Activated CD8-positive, alpha-beta memory T cell treated with anti-CD3 and anti-CD28 coated beads, Interleukin-2, amount 50 U/mL, for 1 hour (primary cell): ENCODE measurements around the gene RNF213.

ENCODE experiments used
- DNase-seq: peaks from one replicate; pipeline ENCODE4 v3.0.0-alpha.2; 2020; ENCODE audit errors: extremely low read depth

Gene RNF213

DNA sequence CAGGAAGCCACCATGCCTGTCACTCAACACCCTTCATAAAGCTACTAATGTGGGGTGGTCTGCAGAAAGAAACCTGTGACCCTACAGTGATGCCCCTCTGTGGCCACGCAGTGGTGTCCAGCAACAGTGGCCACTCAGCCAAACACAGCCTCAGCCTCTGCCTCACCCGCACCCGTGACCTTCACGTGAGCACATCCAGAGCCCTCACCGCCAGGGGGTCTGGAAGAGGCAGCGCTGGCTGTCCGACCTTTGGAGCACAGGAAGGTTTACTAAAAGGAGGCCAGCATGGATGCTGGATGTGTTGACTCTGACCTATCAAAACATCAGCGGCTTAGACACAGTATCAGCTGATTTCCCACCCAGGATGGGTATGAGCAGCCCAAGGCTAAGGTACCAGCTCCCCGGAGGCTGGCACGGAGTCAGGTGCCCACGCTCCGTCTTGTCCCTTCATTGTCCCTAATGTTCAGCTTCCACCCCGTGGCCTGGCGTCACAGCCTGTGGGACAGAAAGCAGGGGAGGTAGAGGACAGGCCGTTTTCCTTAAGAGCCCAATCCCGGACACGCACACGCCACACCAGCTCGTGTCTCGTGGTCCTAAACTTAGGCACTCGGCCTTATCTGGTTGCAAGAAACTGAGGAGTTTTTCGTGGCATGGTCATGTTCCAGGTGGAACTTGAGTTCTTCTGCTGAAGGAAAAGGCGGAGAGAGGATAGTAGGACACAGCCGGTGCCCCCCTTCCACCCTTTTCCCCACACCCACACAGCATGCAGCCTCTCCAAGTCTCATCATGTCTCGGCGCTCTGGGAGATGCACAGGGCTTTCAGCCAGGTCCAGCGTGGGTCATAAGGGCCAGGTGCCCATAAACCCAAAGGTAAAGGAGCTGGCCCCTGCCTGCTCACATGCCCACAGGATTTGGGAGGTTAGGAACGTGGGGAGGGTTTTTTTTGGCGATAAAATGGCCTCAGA, 104.6 kb downstream of the RNF213 start:
- no peak for DNase-seq

DNA sequence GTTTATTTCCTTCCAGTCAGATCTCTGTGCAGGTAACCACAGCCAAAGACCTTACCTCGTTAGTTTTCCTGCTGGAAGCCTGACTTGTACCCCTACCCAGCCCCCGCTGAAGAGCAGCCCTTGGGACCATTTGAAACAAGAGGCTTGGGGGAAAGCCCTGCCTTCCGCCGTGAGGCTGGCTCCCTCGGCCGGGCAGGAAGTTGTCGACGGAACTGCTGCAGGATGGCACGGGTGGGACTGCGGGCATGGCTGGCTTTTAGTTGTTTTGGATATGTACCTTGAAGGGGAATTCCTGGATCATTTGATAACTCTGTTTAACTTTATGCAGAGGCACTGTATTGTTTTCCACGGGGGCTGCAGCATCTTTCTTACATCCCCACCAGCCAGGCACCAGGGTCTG, 105.3 kb downstream of the RNF213 start:
- no peak for DNase-seq

DNA sequence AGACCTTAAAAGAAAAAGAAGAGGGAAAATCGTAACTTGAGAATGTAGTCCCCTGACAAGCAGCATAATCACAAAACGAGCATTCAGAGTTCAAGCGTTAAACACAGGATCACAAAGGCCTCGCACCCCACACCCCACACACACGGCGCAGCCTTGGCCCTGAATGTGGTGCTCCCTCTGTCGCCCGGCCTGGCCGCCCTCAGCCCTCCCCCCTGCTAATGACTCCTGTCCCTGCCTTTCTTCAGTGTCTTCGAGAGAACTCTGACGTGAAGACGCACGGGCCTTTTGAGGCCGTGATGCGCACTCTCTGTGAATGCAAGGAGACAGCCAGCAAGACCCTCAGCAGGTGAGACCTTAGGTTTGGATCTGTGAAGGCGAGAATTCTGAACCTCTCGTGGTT, 106.9 kb downstream of the RNF213 start:
- no peak for DNase-seq

GRCh38 chr17:80371196-80371595, 110.5 kb downstream of the RNF213 start:
- no peak for DNase-seq

GRCh38 chr17:80372456-80372855, 111.8 kb downstream of the RNF213 start:
- DNase-seq: no peak

- DNase-seq: no peak
These were observed 112.4 kb downstream of the RNF213 start for GRCh38 chr17:80372922-80373570.

DNA sequence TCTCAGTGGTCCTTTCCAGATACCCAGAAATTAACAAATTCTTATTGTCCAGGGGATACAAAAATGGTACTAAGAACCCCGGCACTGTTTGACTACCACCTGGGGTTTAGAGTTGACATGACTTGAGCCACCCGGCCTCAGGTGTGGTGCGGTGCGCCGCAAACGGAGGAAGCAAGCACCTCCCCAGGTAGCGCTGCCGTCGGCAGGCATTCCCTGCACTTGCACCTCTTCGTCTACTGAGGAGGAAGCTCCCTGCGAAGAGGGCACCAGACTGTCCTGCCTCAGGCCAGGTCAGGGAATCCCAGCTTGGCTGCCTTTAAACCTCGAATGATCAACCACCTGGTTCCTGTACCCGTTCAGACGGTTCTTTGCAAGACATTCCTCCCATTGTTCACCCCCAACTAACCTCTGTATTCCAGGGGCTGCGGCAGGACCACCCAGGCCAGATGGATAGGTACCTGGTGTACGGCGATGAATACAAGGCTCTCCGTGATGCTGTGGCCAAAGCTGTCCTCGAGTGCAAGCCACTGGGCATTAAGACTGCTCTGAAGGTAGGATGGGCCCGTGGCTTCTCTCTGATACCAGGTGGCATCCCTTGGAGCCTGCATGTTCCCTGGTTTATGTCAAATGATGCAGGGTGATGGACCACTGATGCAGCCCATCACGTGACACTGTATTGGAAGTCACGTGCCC, 113.5 kb downstream of the RNF213 start:
- no peak for DNase-seq

DNA sequence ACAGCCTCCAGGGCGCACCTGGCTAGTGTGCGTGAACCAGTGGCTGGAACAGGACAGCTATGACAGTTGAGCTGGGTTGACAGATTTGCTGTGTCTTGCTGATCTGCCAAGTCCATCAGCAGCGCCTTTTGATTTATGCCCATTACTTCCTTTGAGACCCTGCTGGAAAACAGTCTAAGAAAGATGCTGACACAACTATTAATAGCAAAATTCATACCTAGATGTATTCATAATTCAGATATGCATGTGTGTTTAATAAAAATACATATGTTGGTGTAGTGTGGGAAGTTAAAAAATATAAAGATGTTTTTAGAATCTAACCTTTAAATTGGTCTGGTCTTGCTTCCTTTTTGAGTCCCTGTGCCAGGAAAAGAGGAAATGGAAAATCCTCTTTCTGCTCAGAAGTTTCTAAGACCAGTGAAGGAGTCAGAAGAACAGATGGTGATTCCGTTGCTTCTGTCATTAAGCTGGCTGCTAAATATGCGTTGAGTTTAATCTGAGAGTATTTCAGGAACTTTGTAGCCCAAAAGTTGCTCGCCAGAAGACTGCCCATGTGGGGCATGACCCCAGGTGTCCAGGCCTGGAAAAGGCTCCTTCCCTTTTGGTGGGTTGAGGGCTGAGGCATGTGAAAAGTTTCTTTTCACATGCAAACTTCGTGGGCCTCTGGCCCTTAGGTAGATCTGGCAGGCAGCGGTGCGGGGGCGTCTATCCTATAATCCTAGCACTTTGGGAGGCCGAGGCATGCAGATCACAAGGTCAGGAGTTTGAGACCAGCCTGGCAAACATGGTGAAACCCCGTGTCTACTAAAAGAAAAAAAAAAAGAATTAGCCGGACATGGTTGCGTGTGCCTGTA, 114.3 kb downstream of the RNF213 start:
- no peak for DNase-seq

- DNase-seq: no peak
These were observed 115.9 kb downstream of the RNF213 start for GRCh38 chr17:80376531-80376930.

- no peak for DNase-seq
These were observed 117.1 kb downstream of the RNF213 start for GRCh38 chr17:80377798-80378197.

DNA sequence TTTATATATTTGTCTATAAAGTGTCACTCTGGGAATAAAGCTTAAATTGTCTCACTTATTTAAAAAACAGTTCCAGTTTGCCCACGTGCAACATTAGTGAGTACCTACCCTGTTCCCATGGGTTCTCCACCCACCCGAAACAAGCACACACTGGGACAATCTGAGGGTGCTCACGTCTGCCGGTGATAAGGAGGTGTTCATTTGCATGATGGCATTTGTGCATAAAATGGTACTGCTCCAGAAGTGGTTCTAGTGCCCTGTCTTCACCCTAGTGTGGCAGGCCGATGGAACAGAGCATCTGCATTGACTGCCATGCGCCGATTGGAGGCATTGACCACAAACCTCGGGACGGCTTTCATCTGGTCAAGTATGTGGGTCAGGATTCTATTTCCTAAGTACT, 118.7 kb downstream of the RNF213 start:
- DNase-seq: no peak

GRCh38 chr17:80380068-80380467, 119.4 kb downstream of the RNF213 start:
- no peak for DNase-seq

- no peak for DNase-seq
These were observed 119.9 kb downstream of the RNF213 start for GRCh38 chr17:80380555-80381002.

GRCh38 chr17:80381416-80381923, 120.8 kb downstream of the RNF213 start:
- no peak for DNase-seq

DNA sequence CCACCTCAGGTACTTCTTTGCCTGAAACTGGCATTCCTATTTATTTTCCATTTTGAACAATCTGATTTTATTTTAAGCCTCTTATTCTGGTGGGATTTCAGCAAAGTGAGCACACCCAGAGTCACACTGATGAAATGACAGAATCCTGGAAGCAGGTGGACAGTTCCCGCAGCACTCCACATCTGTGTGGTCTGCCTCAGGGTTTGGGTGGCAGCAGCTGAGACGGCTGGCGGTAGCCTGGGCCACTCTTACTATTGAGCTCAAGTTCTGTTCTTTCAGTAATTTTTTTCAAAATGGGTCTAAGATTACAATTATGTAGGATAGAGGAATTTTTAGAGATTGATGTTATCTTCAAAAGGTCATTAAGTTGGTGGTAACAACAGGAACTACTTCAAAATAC, 121.8 kb downstream of the RNF213 start:
- DNase-seq: no peak

- DNase-seq: no peak
These were observed 122.3 kb downstream of the RNF213 start for GRCh38 chr17:80382956-80383355.

- DNase-seq: no peak
These were observed 123.7 kb downstream of the RNF213 start for GRCh38 chr17:80384078-80384960.

GRCh38 chr17:80385046-80385445, 124.4 kb downstream of the RNF213 start:
- DNase-seq: no peak

DNA sequence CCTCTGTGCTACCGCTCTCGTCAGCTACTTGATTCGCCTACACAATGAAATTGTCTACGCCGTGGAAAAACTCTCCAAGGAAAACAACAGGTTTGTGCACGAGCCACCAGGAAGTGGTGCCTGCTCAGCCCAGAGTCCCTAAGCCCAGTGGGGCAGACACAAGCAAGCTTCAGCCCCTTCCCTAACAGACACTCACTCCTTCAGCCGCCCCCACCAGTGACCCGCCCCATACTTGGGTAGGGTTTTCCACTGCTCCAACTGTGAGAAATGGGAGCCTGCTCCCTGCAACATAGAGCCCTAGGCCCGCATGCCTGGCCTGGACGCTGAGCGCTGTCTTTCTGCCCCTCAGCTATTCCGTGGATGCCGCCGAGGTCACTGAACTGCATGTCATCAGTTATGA, 125.7 kb downstream of the RNF213 start:
- DNase-seq: no peak

DNA sequence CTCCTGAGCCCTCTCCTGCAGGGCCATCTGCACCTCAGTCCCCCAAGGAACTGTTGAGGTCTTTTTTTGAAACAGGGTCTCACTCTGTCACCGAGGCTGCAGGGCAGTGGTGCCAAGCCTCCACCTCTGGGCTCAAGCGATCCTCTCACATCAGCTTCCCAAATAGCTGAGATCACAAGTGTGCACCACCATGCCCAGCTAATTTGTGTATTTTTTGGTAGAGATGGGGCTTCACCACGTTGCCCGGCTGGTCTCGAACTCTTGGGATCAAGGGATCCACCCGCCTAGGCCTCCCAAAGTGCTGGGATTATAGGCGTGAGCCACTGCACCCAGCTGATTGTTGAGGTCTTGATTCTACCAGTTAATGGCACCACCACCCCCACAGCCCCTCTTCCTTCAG, 126.4 kb downstream of the RNF213 start:
- no peak for DNase-seq
